Colon (tissue), 2 donors: ENCODE measurements around the gene LRRC75A.
"Not testable (repeated sequence)": the region's sequence is repeated elsewhere in the genome, so short reads cannot be mapped to it uniquely, and the experiment has no call there.

ENCODE experiments used
- FAIRE-seq: peaks from 2 replicates; lab custom pipeline; 2012; peaks lifted over from hg19 to GRCh38; lab: Jason Lieb, UNC
- donor health status: control.
- donor health status: control.

Gene LRRC75A

DNA sequence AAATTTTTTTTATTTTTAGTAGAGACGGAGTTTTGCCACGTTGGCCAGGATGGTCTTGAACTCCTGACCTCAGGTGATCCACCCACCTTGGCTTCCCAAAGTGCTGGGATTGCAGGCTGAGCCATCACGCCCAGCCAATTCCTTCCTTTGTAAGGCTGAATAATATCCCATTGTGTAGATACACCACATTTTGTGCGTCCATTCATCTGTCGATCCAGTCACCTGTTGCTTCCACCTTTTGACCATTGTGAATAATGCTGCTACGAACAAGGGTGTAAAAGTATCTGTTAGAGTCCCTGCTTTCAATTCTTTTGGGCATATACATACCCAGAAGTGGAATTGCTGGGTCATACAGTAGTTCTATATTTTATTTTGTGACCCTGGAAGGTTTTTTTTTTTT, 61.3 kb downstream of the LRRC75A start:
- no peak for FAIRE-seq

DNA sequence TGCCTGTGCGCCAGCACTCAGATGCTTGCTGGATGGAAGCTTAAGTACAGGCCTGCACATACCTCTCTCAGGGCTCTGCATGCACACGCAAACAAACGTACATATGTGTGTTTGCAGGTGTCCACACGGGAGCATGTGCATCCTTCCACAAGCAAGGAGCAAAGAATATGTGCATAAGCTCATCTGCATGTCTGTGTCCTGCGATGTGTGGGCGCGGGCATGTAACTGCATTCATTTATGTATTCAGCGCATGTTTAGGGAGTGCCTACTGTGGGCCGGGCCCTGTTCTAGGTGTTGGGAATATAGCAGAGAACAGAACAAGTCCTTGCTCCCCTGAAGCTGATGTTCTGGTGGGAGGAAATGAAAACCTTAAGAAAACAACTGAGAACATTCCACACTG, 62.9 kb downstream of the LRRC75A start:
- FAIRE-seq = no peak

DNA sequence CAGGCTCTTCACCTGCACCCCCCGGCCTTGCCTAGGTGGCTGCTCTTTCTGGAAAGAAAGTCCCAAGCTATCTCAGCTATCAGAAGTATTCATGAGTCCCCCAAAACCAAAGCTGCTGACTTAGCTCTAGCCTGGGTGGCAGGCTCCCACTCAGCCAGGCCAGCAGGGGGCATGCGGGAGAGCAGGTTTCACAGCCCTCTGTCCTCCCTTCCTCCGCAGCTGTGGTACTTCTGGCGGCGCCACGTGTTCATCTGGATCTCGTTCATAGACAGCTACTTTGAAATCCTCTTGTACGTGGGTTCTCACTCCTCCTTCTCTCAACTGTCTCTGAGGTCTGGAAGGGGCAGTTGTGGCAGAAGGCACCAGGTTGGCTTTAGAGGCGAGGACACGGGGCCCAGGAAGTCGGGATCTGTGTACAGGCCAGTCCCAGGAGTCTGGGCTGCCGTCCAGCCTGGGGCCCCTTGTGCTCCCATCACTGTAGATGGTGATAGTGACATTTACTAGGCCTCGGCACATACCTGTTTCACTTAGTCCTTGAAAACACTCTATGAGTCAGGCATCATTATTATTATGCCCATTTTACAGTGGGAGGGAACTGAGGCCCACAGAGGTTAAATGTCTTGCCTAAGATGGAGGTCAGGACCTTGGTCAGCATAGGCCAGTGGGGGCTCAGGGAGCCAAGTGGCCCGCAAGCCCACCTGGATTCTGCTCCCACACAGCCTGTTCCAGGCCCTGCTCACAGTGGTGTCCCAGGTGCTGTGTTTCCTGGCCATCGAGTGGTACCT, 63.7 kb downstream of the LRRC75A start:
- FAIRE-seq = no peak

DNA sequence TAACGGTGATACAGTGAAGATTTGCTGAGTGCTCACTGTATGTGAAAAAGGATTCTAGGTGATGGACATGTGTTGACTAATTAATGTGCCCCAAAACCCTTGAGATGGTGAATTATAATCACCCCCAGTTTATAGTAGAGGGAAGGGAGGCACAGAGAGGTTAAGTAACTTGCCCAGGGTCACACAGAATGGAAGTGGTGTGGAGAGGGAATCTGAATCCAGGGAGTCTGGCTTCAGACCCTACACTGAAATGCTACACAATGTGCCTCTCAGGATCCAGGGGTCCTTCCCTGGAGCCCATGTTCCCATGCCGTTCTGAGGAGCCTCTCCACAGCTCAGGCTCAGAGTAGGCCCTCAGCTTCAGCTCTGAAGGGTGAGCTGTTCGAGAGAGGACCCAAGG, 65.0 kb downstream of the LRRC75A start:
- no peak for FAIRE-seq

- no peak for FAIRE-seq
Measured at GRCh38 chr17:16425698-16426659, 66.0 kb downstream of the LRRC75A start.

DNA sequence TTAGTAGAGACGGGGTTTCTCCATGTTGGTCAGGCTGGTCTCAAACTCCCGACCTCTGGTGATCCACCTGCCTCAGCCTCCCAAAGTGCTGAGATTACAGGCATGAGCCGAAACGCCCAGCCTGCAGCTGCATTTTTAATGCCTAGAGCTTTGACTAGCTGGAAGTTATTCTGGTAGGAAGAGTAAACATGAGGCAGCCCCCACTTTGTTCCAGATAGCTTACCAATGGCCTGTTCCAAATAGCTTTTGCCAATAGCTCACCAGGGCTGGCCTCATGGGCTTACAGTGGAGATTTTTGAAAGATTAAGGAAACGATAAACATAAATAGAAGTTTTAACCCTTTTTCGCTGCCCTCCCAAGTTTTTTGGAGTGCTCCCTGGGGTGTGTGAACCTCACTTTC, 66.8 kb downstream of the LRRC75A start:
- FAIRE-seq = no peak

GRCh38 chr17:16423226-16423872, 68.6 kb downstream of the LRRC75A start:
- FAIRE-seq = no peak

DNA sequence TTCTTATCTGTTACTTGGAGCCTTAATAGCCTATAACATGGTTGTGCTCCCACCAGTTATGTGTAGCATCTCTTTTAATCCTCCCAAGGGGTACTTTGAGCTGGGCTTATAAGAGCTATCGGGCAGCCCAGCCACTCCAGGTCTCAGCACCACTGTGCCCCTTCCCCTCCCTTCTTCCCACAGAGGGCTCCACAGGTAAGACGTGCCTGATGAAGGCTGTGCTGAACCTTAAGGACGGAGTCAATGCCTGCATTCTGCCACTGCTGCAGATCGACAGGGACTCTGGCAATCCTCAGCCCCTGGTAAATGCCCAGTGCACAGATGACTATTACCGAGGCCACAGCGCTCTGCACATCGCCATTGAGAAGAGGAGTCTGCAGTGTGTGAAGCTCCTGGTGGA, 69.6 kb downstream of the LRRC75A start:
- FAIRE-seq = no peak

DNA sequence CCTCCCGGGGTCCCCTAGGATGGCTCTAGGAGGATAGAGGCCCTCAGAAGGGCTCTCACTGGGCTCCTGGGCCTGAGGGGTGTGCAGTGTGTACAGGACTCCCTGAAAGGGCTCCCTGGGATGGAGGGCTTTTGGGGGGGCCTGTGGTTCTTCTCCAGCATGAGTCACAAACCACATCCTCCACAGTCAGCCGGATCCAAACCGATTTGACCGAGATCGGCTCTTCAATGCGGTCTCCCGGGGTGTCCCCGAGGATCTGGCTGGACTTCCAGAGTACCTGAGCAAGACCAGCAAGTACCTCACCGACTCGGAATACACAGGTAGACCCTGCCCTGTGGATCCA, 72.1 kb downstream of the LRRC75A start:
- no peak for FAIRE-seq

DNA sequence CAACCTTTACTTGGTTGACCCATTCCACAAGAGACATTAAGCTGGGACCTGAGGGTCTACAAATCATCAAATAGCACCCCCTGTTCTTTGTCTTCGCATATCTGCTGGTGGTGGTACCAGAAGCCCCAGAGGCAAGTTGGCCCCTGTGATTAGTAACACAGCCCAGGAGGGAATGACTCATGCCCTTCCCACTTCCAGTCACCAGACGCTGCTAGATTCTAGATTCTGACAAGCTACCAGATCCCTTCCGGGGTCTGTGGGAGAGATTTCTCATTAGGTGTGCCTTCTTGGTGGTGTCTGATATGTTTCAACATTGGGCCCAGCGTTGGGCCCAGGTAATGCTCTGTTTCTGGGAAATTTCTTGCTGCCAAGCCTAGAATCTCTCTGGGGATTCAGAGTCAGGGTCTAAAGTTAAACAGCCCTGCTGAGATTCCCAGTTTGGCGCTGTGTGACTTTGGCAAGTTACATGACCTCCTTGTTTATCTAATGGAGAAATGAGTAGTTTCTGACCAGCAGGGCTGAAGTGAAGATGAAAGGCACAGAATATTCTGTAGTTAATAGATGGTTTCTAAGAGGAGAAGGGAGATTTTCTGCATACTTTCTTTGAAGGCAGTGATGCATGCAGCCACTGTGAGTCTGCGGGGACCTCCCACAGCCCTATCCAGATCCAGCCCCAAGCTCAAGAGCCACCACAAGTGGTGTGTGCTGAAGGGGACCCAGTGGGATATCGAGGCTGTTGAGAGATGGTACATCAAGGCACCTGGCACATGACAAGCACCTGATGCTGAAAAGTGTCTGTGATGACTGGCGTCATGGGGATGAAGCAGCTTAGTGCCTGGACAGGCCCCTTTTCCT, 72.7 kb downstream of the LRRC75A start:
- no peak for FAIRE-seq

- no peak for FAIRE-seq
Measured at GRCh38 chr17:16418685-16419068, 73.3 kb downstream of the LRRC75A start.

- no peak for FAIRE-seq
Measured at GRCh38 chr17:16417896-16418684, 73.9 kb downstream of the LRRC75A start.

DNA sequence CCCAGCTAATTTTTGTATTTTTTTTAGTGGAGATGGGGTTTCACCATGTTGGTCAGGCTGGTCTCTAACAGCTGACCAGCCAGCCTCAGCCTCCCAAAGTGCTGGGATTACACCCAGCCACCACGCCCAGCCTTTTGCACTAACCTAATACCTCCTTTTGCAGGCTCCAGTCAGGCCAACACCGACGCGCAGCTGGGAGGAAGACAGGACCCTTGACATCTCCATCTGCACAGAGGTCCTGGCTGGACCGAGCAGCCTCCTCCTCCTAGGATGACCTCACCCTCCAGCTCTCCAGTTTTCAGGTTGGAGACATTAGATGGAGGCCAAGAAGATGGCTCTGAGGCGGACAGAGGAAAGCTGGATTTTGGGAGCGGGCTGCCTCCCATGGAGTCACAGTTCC, 74.6 kb downstream of the LRRC75A start:
- no peak for FAIRE-seq

- no peak for FAIRE-seq
Measured at GRCh38 chr17:16415031-16415924, 76.7 kb downstream of the LRRC75A start, which contains the start of gene TRPV2. TSS of gene TRPV2 (plus strand) at chr17:16415571. CDS start at chr17:16417669, 2,098 bp downstream.

GRCh38 chr17:16407911-16408588, 83.9 kb downstream of the LRRC75A start:
- no peak for FAIRE-seq

DNA sequence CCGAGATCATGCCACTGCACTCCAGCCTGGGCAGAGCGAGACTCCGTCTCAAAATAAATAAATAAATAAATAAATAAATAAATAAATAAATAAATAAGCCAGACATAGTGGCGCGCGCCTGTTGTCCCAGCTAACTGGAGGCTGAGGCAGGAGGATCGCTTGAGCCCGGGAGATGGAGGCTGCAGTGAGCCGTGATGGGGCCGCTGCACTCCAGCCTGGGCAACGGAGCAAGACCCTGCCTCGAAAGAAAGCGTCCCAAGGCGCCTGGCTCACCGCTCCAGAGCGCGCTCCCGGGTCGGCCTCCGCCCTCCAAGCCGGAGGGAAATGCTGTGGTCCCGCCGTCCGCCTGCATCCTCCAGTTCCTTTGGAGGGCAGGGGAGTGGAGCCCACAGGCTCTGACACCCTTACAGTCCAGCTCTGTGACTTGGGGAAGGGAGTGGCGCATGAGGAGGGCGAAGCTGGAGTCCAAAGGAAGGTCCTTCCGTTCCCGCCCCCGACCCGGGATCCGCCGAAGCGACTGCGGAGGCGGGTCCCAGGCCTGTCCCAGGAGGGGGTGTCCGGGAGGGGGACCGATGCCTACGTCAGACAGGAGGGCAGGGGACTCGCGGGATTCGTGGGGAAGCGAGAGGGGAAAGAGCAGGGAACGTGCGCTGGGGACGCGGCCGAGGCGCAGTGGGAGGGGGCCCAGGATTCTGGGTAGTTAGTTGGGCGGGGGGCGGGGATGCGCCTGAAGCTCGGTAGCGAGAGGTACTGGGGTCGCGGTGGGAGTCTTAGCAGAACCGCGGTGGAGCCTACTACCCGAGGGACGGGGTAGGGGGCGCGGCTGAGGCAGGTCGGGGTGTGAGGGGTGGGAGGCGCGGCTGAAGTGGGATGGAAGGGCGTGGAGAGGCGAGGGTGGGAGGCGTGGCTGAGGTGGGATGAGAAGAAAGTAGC, 85.0 kb downstream of the LRRC75A start:
- FAIRE-seq = no peak

DNA sequence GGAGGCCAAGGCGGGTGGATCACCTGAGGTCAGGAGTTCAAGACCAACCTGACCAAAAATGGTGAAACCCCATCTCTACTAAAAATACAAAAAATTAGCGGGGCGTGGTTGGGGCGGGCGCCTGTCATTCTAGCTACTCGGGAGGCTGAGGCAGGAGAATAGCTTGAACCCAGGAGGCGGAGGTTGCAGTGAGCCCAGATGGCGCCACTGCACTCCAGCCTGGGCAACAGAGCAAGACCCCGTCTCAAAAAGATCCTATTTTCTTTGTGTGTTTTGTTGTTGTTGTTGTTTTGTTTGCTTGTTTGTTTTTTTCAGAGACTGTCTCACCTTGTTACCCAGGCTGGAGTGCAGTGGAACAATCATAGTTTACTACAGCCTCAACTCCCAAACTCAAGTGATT, 88.1 kb downstream of the LRRC75A start:
- not testable (repeated sequence) for FAIRE-seq
